RPMI8226 (cell line): ENCODE data around the gene BAD.

ENCODE experiments used
- DNase-seq: peaks from one replicate; pipeline ENCODE4 v3.0.0-alpha.2; 2015

The BAD gene

GRCh38 chr11:64275031-64275800 lies 9.2 kb downstream of the BAD start:
- DNase-seq: no peak

GRCh38 chr11:64269540-64270220 lies 14.8 kb downstream of the BAD start:
- peak; percentile 100 for DNase-seq

GRCh38 chr11:64268893-64269539 lies 15.4 kb downstream of the BAD start:
- peak; percentile 65 for DNase-seq

DNA sequence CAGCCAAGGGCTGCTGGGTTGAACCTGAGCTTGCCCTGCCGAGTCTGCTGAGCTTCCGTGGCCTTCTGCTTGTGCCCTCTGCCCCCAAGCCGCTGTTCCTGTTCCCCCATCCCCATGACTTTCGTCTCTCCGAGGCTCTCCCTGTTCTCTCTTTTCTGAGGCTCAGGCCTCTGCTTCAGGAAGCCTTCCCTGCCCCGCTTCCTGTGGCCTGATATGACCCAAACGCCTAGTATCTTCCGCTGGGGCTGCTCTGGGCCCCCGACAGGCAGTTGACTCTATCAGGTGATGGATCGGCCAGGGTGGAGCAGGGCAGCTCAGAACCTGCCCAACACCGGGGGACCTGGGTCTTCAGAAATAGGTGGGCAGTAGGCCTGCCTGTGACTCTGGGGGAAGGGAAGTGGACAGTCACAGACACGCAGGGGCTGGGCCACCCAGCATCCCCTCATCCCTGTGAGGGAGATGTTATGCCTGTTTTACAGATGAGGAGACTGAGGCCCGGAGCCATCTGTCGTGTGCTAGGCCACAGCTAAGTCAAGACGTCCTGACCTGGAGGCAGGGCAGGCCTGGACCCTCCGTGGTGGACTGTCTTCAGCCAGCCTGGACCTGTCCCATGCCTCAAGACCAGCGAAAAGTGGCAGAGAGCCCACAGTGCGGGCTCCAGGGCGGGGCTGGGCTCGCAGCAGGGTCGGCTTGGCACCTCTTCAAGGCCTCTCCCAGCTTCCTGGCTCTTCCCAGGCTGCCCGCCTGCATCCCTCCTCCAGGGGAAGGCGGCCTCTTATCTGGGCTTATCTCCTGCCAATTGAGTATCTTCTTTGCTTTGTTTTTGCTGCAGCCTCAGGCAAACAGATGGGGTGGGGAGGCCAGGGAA lies 16.2 kb downstream of the BAD start:
- no peak for DNase-seq

- DNase-seq: no peak
Observed at GRCh38 chr11:64267207-64267945, 17.1 kb downstream of the BAD start.

GRCh38 chr11:64266339-64266738 lies 18.1 kb downstream of the BAD start:
- no peak for DNase-seq

- no peak for DNase-seq
Observed at GRCh38 chr11:64265176-64266160, 19.0 kb downstream of the BAD start.

- DNase-seq: no peak
Observed at GRCh38 chr11:64264371-64264852, 20.1 kb downstream of the BAD start.

GRCh38 chr11:64263947-64264317 lies 20.5 kb downstream of the BAD start:
- DNase-seq: no peak

DNA sequence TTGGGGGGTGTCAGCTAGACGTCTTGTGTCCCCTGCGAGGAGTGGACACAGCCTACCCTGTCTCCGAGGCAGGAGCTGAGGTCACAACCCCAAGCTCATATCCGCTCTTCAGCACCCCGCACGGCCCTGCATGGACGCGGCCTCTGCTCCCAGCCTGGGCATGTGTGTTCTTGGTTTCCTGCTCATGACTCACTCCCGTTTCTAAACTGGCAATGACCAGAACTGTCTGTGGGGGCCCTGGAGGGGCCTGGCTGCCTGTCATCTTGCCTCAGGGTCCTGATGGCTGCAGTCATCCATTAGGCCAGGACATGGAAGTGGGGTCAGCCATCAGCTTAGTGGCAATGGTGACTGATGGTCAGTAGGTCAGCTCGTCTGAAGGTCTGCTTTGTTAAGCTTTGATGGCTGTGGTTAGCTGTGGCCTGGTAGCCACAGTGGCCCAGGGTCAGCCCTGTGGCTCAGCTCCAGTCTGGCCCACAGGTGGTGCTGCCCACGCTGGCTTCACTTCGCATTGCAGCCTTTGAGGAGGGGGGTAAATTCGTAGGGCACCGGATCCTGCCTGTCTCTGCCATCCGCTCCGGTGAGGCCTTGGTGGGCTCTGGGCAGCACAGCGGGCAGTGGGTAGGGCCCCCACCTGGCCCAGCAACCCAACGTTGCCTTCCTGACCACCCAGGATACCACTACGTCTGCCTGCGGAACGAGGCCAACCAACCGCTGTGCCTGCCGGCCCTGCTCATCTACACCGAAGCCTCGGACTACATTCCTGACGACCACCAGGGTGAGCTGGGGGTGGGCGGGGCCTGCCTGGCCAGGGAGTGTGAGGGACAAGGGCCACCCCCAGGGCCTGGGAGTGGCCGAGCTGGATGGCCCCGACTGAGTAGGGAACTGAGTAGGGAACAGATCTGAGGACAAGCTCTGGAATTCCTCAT lies 21.2 kb downstream of the BAD start:
- no peak for DNase-seq

DNA sequence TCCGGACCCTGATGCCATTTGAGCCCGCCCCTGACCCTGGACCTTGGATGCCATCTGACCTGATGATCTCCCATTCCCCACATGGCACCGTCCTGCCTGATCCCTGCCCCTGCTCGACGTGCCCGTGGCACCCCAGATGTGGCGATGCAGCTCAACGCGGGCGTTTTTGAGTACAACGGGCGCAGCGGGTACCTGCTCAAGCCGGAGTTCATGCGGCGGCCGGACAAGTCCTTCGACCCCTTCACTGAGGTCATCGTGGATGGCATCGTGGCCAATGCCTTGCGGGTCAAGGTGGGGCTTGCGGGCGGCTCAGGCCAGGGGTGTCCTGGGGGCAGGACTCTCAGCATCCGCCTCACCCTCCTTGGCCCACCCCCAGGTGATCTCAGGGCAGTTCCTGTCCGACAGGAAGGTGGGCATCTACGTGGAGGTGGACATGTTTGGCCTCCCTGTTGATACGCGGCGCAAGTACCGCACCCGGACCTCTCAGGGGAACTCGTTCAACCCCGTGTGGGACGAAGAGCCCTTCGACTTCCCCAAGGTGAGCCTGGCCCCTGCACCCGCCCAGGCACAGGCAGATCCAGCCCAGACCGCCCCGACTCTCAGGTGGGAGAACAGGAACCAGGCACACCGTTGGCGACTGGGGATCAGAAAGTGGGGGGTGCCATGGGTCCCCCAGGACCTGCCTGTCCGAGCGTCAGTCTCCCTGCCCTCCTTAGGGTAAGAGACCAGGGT lies 22.0 kb downstream of the BAD start:
- no peak for DNase-seq

DNA sequence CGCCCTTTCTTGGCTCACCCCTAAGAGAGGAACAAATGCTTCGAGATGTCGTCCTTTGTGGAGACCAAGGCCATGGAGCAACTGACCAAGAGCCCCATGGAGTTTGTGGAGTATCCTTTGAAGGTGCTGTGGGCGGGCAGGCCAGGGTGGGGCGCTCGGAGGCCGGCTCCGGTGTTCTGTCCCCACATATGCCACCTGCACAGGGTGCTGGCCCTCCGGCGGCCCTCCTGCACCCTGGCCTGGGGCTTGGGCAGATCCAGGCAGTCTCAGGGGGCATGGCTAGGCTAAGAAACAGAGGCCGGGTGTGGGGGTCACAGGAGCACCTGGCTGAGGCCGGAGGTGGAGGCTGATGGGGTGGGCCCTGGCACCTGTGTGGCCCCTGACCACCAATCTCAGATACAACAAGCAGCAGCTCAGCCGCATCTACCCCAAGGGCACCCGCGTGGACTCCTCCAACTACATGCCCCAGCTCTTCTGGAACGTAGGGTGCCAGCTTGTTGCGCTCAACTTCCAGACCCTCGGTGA lies 22.8 kb downstream of the BAD start:
- DNase-seq: no peak

GRCh38 chr11:64260147-64260708 lies 24.2 kb downstream of the BAD start:
- no peak for DNase-seq

- DNase-seq: no peak
Observed at GRCh38 chr11:64259533-64260067, 24.9 kb downstream of the BAD start.

- no peak for DNase-seq
Observed at GRCh38 chr11:64258946-64259532, 25.4 kb downstream of the BAD start.

GRCh38 chr11:64258356-64258755 lies 26.1 kb downstream of the BAD start:
- no peak for DNase-seq

DNA sequence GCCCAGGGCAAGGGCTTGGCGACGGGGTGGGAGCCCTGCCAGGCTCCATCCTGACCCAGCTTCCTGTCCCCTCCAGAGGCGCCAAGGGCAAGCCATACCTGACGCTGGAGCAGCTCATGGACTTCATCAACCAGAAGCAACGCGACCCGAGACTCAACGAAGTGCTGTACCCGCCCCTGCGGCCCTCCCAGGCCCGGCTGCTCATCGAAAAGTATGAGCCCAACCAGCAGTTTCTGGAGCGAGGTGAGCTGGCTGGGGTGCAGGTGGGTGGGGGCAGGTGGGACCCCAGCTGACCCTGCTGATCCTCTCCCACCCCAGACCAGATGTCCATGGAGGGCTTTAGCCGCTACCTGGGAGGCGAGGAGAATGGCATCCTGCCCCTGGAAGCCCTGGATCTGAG lies 28.2 kb downstream of the BAD start:
- peak; percentile 3 for DNase-seq
